HFFc6 (cell line): ENCODE results near the gene THSD7B. TPM values are rescaled to one million over a fixed set of nuclear protein-coding genes. Genes with fewer than 3 reads are reported as not detected.
"Not testable (repeated sequence)": the region's sequence is repeated elsewhere in the genome, so short reads cannot be mapped to it uniquely, and the experiment has no call there.

Experiments used
- DNase-seq: peaks from one replicate; pipeline ENCODE4 v3.0.0-alpha.2; 2018
- H3K27ac Mint-ChIP-seq: 2 replicates; pipeline ENCODE4 v1.8.0; 2020; ENCODE audit warnings: mild to moderate bottlenecking, mixed read lengths
- H3K27me3 Mint-ChIP-seq: 2 replicates; pipeline ENCODE4 v1.8.0; 2021; ENCODE audit warnings: mild to moderate bottlenecking, moderate library complexity, mixed read lengths; ENCODE audit not compliant: insufficient read depth
- H3K36me3 Mint-ChIP-seq: 2 replicates; pipeline ENCODE4 v1.8.0; 2021; ENCODE audit warnings: low read depth, mixed read lengths
- H3K4me1 Mint-ChIP-seq: 2 replicates; pipeline ENCODE4 v1.8.0; 2020; ENCODE audit warnings: low read depth, mixed read lengths
- H3K4me3 Mint-ChIP-seq: 2 replicates; pipeline ENCODE4 v1.8.0; 2020; ENCODE audit warnings: mild to moderate bottlenecking, moderate library complexity, mixed read lengths
- H3K9me3 Mint-ChIP-seq: 2 replicates; pipeline ENCODE4 v1.8.0; 2020; ENCODE audit warnings: mild to moderate bottlenecking, mixed read lengths
- CTCF ChIP-seq: fragments of 200-600 bp; sonication (generic); IDR thresholded peaks from 2 replicates; pipeline ENCODE4 v1.5.0; 2021; ENCODE audit warnings: antibody characterized with exemption, mild to moderate bottlenecking
- total RNA-seq, 6 experiments: library from RNA; stranded (reverse); fragmentation: NEBNext Ultra II Directional; extraction: Animal tissue kit (Norgen Biotek cat#: 25700); gene quantifications; 2 replicates in 1 of 6; 3 replicates in 5 of 6; pipeline ENCODE4 v1.2.3, GENCODE V29; 2021

THSD7B gene
- total RNA-seq, 6 experiments from 2014 or later = 0.10 to 0.25 (median 0.22) TPM; not detected in 2

DNA sequence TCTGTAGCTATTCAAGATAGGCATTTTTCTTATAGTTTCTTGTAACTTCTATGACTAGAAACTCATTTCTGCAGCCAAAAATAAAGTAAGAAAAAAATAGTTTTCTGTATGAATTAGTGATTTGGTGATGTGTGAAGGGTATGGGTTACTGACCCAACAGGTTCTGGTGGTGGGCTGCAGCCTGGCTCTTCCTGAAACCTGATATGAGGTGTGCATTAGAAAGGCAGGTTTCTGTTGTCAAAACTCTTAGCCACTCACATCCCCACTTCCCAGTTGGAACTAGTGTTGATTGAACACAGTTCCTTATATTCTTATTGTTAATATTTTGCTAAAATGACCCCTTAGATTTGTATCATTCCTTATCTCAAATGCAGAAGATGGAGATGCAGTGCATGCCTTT is 330.8 kb downstream of the THSD7B start:
- Mint-ChIP-seq H3K36me3 (no peaks in the 10 kb centered on the region), H3K27ac (no peak overlapping the region), H3K4me1 (peaks cover 8% of the 10 kb centered on the region), H3K27me3 (peaks cover 3% of the 10 kb centered on the region), H3K9me3 (no peaks in the 10 kb centered on the region), H3K4me3 (no peak overlapping the region)
- no peak for DNase-seq
- TF ChIP-seq CTCF = no peak

DNA sequence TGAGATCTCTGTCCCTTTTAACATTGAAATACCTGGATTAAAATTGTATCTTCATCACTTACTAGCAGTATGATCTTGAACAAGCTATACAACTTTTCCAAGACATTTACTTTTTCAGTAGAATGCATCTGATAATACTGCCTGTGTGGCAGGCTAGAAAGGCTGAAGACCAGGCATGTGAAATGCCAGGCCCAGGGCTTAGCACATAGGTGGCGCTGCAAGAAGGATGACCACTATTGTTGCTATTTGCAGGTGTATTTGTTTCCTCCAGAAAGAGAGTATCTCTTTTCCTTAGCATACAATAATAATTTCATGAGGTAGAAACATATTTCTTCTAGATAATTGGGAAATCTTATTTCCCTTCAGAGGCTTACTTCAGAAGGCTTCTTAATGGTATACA is 331.3 kb downstream of the THSD7B start:
- peaks cover 8% of the 10 kb centered on the region for H3K4me1 Mint-ChIP-seq
- H3K27ac Mint-ChIP-seq = no peak overlapping the region
- no peaks in the 10 kb centered on the region for H3K36me3 Mint-ChIP-seq
- no peaks in the 10 kb centered on the region for H3K9me3 Mint-ChIP-seq
- H3K27me3 Mint-ChIP-seq = peaks cover 3% of the 10 kb centered on the region
- peak; percentile 2 for DNase-seq
- peak; percentile 62 for TF ChIP-seq CTCF
- no peak overlapping the region for H3K4me3 Mint-ChIP-seq

GRCh38 chr2:137101814-137102213 is 336.5 kb downstream of the THSD7B start:
- H3K4me1 Mint-ChIP-seq, H3K4me3 Mint-ChIP-seq, H3K27me3 Mint-ChIP-seq, H3K27ac Mint-ChIP-seq, DNase-seq, H3K36me3 Mint-ChIP-seq: not testable (repeated sequence)
- peaks cover 27% of the 10 kb centered on the region for H3K9me3 Mint-ChIP-seq

DNA sequence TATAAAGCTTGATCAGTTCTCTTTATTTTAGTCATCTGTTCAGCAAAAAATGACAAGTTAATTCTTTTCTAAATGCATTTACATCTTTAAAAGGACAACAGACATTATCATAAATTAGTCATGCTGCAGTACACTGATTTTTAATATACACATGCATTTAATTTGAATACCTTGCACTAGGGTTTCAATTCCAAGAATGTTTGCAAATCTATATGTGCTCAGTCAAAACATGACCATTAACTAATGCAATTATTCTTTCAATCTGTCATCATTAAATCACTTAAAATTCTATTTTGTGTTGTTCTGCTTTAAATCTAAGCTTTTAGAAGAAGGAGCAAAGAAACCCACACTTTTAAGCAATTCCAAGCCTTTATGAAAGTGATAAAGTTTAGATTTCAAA is 342.6 kb downstream of the THSD7B start:
- Mint-ChIP-seq H3K27me3 (peaks cover 3% of the 10 kb centered on the region; the same call in 1 of the 2 replicates), H3K36me3 (peaks cover 2% of the 10 kb centered on the region), H3K4me3 (no peak overlapping the region), H3K9me3 (peaks cover 17% of the 10 kb centered on the region), H3K4me1 (no peaks in the 10 kb centered on the region), H3K27ac (no peak overlapping the region)
- DNase-seq = no peak
- no peak for TF ChIP-seq CTCF

DNA sequence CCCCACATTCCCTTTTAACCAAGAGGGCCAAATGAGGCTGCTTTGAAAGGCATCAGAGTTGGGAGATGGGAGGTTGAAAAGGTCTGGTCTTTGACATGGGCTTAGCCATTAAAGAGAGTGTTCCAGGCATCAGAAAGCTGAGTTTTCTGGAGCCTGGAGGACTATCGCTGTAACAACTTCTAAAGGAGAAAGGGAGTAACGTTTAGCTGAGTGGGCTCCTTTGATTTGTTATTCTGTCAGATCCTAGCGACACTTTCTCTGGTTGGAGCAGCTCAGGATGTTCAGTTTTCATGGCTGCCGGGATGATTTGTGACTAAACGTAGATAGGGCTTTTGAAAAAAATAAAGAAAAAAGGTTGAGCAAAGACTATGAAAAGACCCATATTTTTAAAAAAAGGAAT is 346.6 kb downstream of the THSD7B start:
- no peak for DNase-seq
- no peaks in the 10 kb centered on the region for H3K36me3 Mint-ChIP-seq
- peaks cover 32% of the 10 kb centered on the region for H3K4me1 Mint-ChIP-seq
- H3K9me3 Mint-ChIP-seq = no peaks in the 10 kb centered on the region
- no peak overlapping the region for H3K27ac Mint-ChIP-seq
- peaks cover 1% of the 10 kb centered on the region; the same call in 1 of the 2 replicates for H3K27me3 Mint-ChIP-seq
- TF ChIP-seq CTCF = no peak
- H3K4me3 Mint-ChIP-seq = no peak overlapping the region

DNA sequence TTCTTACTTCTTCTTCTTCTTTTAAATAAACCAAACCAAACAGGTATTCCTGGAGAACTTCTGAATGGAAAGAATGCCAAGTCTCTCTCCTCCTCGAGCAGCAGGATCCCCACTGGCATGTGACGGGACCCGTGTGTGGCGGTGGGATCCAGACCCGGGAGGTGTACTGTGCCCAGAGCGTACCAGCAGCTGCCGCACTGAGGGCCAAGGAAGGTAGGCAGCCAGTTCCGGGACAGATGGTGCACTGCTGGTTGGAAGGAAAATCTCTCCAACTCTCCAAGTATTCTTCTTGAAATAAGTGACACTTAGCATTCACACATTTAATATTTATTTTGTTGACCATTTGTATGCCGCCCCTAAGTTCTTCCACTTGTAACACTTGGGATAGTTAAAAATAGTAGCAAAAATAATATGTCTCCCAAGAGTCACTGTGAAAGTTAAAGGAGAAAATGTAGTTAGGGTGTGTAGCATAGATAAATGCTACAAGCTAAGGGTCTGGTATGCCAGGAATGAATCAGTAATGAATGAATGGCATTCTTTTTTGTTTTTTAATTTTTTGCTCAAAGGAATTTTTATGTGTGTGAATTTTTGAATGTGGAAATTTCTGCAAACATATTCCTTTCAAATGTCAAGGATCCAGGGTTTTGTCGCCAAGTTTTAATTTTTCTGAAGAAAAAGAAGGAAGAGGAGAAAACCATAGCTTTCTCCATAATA is 349.9 kb downstream of the THSD7B start:
- TF ChIP-seq CTCF = no peak
- H3K36me3 Mint-ChIP-seq = no peaks in the 10 kb centered on the region
- H3K27ac Mint-ChIP-seq = peak overlapping the region; percentile 67
- no peaks in the 10 kb centered on the region for H3K27me3 Mint-ChIP-seq
- DNase-seq = peak; percentile 8
- no peaks in the 10 kb centered on the region for H3K9me3 Mint-ChIP-seq
- peak overlapping the region; percentile 24 for H3K4me3 Mint-ChIP-seq
- peaks cover 52% of the 10 kb centered on the region for H3K4me1 Mint-ChIP-seq
